Transverse colon (tissue), 4 donors: ENCODE measurements around the gene HECTD4. TPM values are rescaled to one million over a fixed set of nuclear protein-coding genes. Genes with fewer than 3 reads are reported as not detected.
"Not testable (repeated sequence)": the region's sequence is repeated elsewhere in the genome, so short reads cannot be mapped to it uniquely, and the experiment has no call there.

Experiments
- DNase-seq: peaks from one replicate; pipeline ENCODE4 v3.0.0-alpha.2; 2019
- H3K27ac ChIP-seq, 4 donors: fragments of 200-600 bp; sonication (generic); 2 replicates each; pipeline ENCODE4 v1.5.1; 2016 to 2018; ENCODE audit warnings: inconsistent platforms in 4 of 4
- H3K27me3 ChIP-seq: fragments of 200-600 bp; sonication (generic); 2 replicates; pipeline ENCODE4 v1.5.1; 2017; ENCODE audit warnings: inconsistent platforms
- H3K36me3 ChIP-seq, 4 donors: fragments of 200-600 bp; sonication (generic); 2 replicates each; pipeline ENCODE4 v1.5.1; 2017 to 2019; ENCODE audit warnings: inconsistent platforms in 4 of 4
- H3K4me1 ChIP-seq, 4 donors: fragments of 200-600 bp; sonication (generic); 2 replicates each; pipeline ENCODE4 v1.5.1; 2017 to 2020; ENCODE audit warnings: inconsistent platforms in 4 of 4
- H3K4me3 ChIP-seq, 4 donors: fragments of 200-600 bp; sonication (generic); 1 replicate in 1 of 4; 2 replicates in 3 of 4; pipeline versions ENCODE4 v1.5.1 to v1.6.1; 2017 to 2019; ENCODE audit warnings: inconsistent platforms in 4 of 4
- H3K9me3 ChIP-seq, 2 donors: fragments of 200-600 bp; sonication (generic); 2 replicates each; pipeline ENCODE4 v1.5.1; 2017 to 2019; ENCODE audit warnings: inconsistent platforms in 2 of 2
- CTCF ChIP-seq, 5 experiments: fragments of 200-600 bp in 3 of 5; fragments of 450-650 bp in 2 of 5; sonication (generic) in 3 of 5; IDR thresholded peaks; 1 replicate in 2 of 5; 2 replicates in 3 of 5; pipeline ENCODE4 v1.5.1; 2016 to 2017; ENCODE audit warnings: antibody characterized with exemption in 5 of 5, inconsistent platforms in 3 of 5, mild to moderate bottlenecking in 2 of 5, moderate library complexity in 1 of 5
- EP300 ChIP-seq: sonication (generic); formaldehyde crosslinking; IDR thresholded peaks from one replicate; pipeline ENCODE4 v1.6.1; 2017; ENCODE audit warnings: antibody characterized with exemption, low read depth
- POLR2A ChIP-seq: fragments of 450-650 bp; IDR thresholded peaks from one replicate; pipeline ENCODE4 v1.6.1; 2016; ENCODE audit warnings: antibody characterized with exemption, mild to moderate bottlenecking, moderate library complexity
- POLR2AphosphoS5 ChIP-seq, 3 donors: sonication (generic); formaldehyde crosslinking; IDR thresholded peaks; one replicate each; pipeline ENCODE4 v1.6.1; 2016; ENCODE audit warnings: antibody characterized with exemption in 3 of 3
- WGBS, 2 donors: methylation state at CpG; one replicate each; pipeline ENCODE4 v1.1.5; 2018; ENCODE audit warnings: low coverage in 1 of 2; 5-methylcytosine and 5-hydroxymethylcytosine counted together
- in situ Hi-C, 4 donors: fragments of 200-750 bp; cut with MboI; loops; one replicate each; pipeline versions ENCODE4 v1.15.0 to v1.15.1; 2017; ENCODE audit warnings: low sequenced_read_pairs in 3 of 4, low pct_ligation_motif_present in 1 of 4, low pct_unique_long_range_greater_than_20kb in 1 of 4
- intact Hi-C: fragments of 100-400 bp; cut with DNase I; formaldehyde crosslinking; loops from one replicate; pipeline ENCODE4 v1.15.1; 2023; ENCODE audit warnings: low total_unique reads
- total RNA-seq, 4 donors: library from RNA; depleted of rRNA; stranded (reverse); fragments of >200 nt; gene quantifications; one replicate each; pipeline ENCODE4 v1.1.0, GENCODE V29; 2016

HECTD4 gene
- total RNA-seq, 4 donors from 2014 or later, result 52.6 to 171 (median 121) TPM

DNA sequence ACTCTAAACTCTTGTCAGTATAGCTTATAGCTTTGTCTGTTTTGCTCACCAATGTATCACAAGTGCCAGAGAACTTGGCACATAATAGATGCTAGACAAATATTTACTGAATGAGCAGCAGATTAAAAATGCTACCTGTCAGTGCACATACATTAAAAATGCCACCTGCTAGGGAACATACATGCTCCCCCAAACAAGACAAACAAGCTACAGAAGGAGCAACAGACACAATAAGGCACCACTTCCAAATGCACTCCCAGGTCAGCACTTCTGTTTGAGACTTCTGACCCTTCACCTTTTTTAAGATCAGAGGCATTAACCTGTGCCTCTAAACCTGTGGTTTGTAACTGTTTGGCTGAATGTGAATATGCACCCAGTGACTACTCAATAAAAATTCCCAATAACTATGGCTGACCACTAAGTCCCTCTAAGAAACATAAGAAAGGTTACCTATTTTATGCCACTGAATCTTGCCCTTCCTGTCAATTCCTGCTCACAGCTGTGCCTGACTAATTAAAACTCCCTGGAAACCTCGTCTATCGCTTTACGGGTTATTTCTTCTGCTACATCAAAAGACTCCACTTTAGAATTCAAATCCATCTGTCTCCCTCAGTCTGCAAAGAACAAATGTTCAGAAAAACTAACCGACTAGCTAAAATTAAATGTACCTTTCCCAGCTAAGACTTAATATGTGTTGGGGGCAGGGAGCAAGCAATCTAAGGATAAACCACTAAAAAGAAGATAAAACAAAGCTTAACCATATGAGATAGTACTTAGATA, 41.0 kb downstream of the HECTD4 start:
- TF ChIP-seq EP300 (no peak), POLR2A (no peak), POLR2AphosphoS5 (IDR thresholded peaks at IDR 0.05) (no peak), CTCF (IDR thresholded peaks at IDR 0.05) (no peak)
- no peak for DNase-seq
- no peak overlapping the region for H3K4me3 ChIP-seq
- H3K27me3 ChIP-seq, result no peaks in the 10 kb centered on the region
- no peak overlapping the region for H3K27ac ChIP-seq
- no peaks in the 10 kb centered on the region for H3K36me3 ChIP-seq
- intact Hi-C loops, result no loop called here
- peaks cover 0 to 16% (median 6%) of the 10 kb centered on the region in 4 donors for H3K4me1 ChIP-seq
- in situ Hi-C loops, result no loop called here
- WGBS, 2 donors, result 33 to 56% methylated on average over 3 to 4 of the region's 4 CpGs
- H3K9me3 ChIP-seq, result no peaks in the 10 kb centered on the region

DNA sequence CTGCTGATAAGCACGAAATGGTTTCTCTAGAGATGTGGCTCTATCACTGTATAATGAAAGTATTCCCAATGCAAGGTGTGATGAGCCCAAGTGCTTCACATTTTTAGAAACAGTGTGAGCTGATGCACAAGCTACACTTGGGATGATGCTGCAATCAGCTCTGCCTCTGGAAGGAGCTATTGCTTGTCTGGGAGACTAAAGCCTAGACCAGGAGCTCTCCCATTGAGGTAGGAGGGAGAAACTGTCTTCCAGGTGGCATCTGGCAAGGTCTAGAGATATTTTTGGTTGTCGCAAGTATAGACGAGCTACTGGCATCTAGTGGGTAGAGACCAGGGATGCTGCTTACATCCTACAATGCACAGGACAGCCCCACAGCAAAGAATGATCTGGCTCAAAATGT, 42.0 kb downstream of the HECTD4 start:
- Histone ChIP-seq H3K36me3 (no peaks in the 10 kb centered on the region), H3K9me3 (no peaks in the 10 kb centered on the region), H3K27ac (no peak overlapping the region), H3K4me1 (peaks cover 0 to 16% (median 6%) of the 10 kb centered on the region in 4 donors), H3K4me3 (no peak overlapping the region), H3K27me3 (no peaks in the 10 kb centered on the region)
- no peak for DNase-seq
- in situ Hi-C loops (no loop called here), intact Hi-C loops (no loop called here)
- no peak for TF ChIP-seq POLR2A
- TF ChIP-seq EP300, result no peak
- no peak for TF ChIP-seq CTCF (IDR thresholded peaks at IDR 0.05)
- no peak for TF ChIP-seq POLR2AphosphoS5 (IDR thresholded peaks at IDR 0.05)
- 92 to 100% methylated on average over 1 to 3 of the region's 3 CpGs for WGBS, 2 donors

DNA sequence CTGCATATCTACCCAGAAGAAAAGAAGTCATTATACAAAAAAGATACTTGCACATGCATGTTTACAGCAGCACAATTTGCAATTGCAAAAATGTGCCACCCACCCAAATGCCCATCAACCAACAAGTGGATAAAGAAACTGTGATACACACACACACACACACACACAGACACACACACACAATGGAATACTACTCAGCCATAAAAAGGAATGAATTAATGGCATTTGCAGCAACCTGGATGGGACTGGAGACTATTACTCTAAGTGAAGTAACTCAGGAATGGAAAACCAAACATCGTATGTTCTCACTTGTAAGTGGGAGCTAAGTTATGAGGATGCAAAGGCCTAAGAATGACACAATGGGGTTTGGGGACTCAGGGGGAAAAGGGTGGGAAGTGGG, 47.2 kb downstream of the HECTD4 start:
- H3K36me3 ChIP-seq, DNase-seq, intact Hi-C loops, H3K4me3 ChIP-seq, H3K27ac ChIP-seq, in situ Hi-C loops, H3K9me3 ChIP-seq, H3K27me3 ChIP-seq: not testable (repeated sequence)
- peaks cover 0 to 13% (median 0%) of the 10 kb centered on the region in 4 donors for H3K4me1 ChIP-seq
- 95 to 100% methylated on average over 1 of the region's 1 CpG for WGBS, 2 donors

DNA sequence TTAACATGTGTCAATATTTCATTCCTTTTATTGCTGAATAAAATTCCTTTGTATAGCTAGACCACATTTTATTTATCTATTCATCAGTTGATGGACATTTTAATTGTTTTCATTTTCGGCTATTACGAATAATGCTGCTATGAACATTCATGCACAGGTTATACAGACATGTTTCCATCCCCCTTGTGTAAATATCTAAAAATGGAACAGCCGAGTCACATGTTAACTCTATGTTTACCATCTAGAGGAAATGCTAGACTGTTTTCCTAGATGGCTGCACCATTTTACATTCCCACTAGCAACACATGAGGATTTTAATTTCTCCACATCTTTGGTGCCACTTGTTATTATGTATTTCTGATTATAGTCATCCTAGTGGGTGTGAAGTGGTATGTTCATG, 49.2 kb downstream of the HECTD4 start:
- Histone ChIP-seq H3K4me3 (no peak overlapping the region), H3K27me3 (no peaks in the 10 kb centered on the region), H3K36me3 (no peaks in the 10 kb centered on the region), H3K27ac (no peak overlapping the region), H3K4me1 (peaks cover 0 to 17% (median 0%) of the 10 kb centered on the region in 4 donors), H3K9me3 (no peaks in the 10 kb centered on the region)
- intact Hi-C loops, result no loop called here
- in situ Hi-C loops, result no loop called here
- WGBS, 2 donors, result 68 to 80% methylated on average over 2 to 3 of the region's 3 CpGs
- TF ChIP-seq EP300, result no peak
- no peak for TF ChIP-seq POLR2A
- no peak for TF ChIP-seq POLR2AphosphoS5 (IDR thresholded peaks at IDR 0.05)
- no peak for TF ChIP-seq CTCF (IDR thresholded peaks at IDR 0.05)
- no peak for DNase-seq
